SH-SY5Y (cell line): ENCODE results near the gene CDC42EP4.

Experiments used
- GATA2 ChIP-seq: IDR thresholded peaks from 2 replicates; pipeline ENCODE4 v1.6.1; 2011; ENCODE audit warnings: mild to moderate bottlenecking, low read depth, low read length
- GATA3 ChIP-seq: IDR thresholded peaks from 2 replicates; pipeline ENCODE4 v1.6.1; 2011; ENCODE audit warnings: low read depth, mild to moderate bottlenecking, low read length, moderate library complexity

The CDC42EP4 gene

GRCh38 chr17:73271072-73271471 lies 40.7 kb downstream of the CDC42EP4 start:
- no peak for TF ChIP-seq GATA2

- TF ChIP-seq GATA3 (no peak), GATA2 (no peak)
Observed at GRCh38 chr17:73269791-73270190, 42.0 kb downstream of the CDC42EP4 start.

GRCh38 chr17:73269329-73269615 lies 42.5 kb downstream of the CDC42EP4 start:
- no peak for TF ChIP-seq GATA2
- TF ChIP-seq GATA3, result no peak

GRCh38 chr17:73268582-73269328 lies 43.0 kb downstream of the CDC42EP4 start:
- TF ChIP-seq GATA3 (no peak), GATA2 (no peak)

- TF ChIP-seq GATA2, result no peak
- no peak for TF ChIP-seq GATA3
Observed at GRCh38 chr17:73267648-73268537, 43.9 kb downstream of the CDC42EP4 start.

- TF ChIP-seq GATA2 (no peak), GATA3 (no peak)
Observed at GRCh38 chr17:73266796-73267195, 45.0 kb downstream of the CDC42EP4 start.

GRCh38 chr17:73265646-73266640 lies 45.9 kb downstream of the CDC42EP4 start:
- TF ChIP-seq GATA2 (no peak), GATA3 (no peak)

- TF ChIP-seq GATA3, result no peak
- TF ChIP-seq GATA2, result no peak
Observed at GRCh38 chr17:73262676-73263642, 48.8 kb downstream of the CDC42EP4 start.

- TF ChIP-seq GATA3 (no peak), GATA2 (no peak)
Observed at GRCh38 chr17:73261952-73262675, 49.7 kb downstream of the CDC42EP4 start.

- TF ChIP-seq GATA3 (no peak), GATA2 (no peak)
Observed at GRCh38 chr17:73261617-73261951, 50.2 kb downstream of the CDC42EP4 start, which contains the start of gene CPSF4L. TSS of gene CPSF4L (minus strand) at chr17:73261880. CDS start at chr17:73261818, 62 bp downstream.

- TF ChIP-seq GATA2 (no peak), GATA3 (no peak)
Observed at GRCh38 chr17:73257516-73257915, 54.3 kb downstream of the CDC42EP4 start.

GRCh38 chr17:73256220-73256619 lies 55.6 kb downstream of the CDC42EP4 start:
- TF ChIP-seq GATA2, result no peak
- TF ChIP-seq GATA3, result no peak
